ENCODE measurements around the gene PPOX.

PPOX gene

DNA sequence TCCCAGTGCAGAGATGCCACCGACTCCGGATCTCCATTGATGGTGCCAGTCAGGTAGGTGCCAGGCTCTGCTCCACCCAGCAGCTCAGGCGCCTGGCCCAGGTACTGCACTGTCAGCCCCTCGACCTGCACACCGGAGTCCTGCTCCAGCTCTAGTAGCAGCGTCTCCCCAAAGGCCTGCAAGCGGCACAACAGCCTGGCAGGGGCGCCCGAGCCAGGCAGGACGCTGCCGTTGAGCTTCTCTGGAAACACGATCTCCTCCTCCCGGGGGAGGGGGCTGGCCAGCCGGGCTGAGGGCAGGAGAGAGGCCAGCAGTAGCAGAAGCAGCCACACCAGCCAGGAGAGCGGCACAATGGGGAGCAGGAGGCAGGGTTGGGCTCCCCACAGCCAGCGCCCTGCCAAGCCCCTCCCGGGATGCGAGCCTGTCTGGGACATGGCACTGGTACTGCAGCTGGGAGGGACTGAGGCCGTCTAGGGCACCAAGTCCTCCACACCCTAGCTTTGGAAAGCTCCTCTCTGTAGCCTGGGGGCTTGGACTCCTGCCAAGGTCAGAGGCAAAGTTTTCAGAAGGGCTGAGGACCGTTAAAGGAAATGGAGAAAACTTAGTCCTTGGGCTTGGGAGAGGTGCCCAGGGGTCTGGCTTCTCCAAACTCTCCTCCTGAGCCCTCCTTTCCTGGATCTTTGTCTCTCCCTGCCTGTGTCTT lies 32.1 kb downstream of the PPOX start:
- DNase-seq: no peak

DNA sequence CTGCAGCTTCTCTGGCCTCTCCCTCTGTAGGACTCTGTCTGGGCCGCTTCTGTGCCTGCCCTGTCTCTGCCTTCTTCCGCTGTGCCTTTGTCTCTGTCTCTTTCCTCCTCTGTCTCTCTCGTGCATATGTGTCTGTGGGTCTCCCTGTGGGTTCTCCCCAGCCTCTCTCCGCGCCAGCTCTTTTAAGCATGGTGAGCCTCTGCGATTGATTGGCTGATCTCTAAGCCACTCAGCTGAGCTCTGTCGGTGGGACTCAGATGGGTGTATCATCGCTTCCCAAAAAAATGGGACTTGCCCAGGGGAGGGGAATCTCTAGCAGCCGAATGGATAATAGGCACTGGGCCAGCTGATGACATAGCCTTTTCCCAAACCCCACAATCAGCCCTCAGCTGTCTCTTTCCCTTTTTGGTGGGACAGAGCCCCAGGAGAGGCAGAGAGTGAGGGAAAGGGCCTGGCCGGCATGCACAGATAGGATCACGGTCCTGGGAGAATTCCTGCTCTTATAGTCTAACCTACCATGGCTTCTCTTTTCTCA lies 32.7 kb downstream of the PPOX start, which contains the start of gene ADAMTS4:
TSS of gene ADAMTS4 (minus strand) at position 158 of the 535 bp plus-strand sequence. CDS start 427 bp downstream, outside the sequence.
- no peak for DNase-seq

DNA sequence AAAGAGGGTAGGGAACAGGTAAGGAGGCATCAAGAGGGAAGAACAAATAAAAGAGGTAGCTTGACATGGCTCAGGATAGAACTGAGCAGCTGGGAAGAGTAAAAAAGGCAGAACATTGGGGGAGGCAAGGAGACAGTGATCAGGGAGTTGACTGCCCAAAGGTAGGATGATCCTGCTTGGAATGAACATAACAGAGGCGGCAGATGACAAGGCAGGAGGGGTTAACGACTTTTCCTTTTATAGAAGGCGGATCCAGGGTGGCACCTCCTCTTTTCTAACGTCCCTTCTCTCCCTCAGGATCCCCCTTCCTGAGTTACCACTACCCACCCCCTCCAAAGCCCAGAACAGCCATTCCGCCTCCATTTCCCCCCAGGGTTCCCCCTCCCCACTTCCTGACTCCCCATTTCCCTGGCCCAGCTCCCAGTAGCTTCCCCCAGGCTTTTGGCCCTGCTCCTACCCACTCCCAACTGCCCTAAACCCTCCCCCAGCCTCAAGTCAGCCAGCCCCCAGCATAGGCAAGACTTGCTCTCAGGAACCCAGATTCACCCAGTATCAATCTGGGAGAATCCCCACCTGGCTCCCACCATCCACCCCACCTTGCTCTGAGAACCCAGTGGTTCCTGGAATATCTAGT lies 33.4 kb downstream of the PPOX start:
- no peak for DNase-seq

DNA sequence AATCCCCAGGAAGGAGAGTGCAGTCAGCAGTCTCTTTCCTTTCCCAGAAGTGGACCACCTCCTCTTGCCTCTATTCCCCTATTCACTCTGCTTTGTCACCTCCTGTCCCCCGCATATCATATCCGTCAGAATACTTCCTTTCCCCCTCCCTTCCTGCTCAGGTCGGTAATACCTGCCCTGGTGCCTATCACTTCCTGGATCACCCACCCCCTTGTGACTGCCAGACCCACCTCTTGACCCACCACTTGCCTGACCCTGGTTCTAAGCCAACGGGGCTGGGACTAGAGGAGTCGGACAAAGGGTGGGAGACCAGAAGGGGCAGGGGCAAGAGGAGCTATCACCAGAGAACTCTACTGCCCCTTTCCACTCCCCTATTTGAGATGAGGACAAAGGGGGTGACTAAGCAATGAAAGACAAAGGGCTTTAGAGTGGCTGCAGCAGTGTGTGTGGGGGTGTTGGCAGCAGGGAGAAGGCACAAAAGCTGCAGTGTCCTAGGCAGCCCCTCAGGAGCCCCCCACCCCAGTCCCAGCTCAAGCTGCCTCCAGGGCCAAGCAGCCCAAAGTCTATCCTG lies 34.3 kb downstream of the PPOX start:
- DNase-seq: no peak

DNA sequence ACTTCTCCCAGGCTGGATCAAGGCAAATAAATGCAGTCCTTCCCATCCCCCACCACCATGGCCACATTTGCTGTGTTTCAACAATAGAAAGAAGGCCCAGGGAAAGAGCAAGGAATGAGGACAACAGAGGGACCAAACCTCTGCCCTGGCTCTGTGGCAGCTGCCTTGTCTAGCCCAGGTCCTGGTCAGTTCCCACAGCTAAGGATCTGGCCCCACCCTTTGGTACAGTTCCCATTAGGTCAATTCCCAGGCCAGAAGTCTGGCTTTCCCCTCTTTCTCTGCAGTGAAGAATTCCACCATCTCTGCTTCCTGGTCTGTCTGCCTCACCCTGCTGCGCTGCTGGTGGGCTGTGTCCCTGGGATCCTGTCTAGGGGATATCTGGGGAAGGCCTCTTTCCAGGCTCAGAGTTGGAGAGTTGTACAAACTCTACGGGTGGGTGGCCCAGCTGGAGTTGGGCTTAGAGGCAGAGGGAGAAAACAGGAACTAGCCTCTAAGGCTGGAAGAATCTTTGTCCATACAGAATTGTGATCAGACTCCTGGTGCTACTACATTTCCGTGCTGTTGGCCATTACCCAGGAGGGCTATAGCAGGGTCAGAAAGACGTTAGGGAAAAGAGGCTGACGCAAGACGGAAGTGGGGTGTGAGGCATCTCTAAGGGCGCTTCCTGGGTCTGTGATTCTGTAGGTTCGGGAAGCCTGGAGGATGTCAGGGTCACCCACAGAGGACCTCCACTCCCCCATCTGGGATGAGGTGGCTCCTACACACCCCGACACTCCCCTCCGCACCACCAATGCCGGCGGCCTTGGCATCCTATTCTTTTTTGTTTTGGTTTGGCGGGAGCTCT lies 35.0 kb downstream of the PPOX start:
- no peak for DNase-seq

DNA sequence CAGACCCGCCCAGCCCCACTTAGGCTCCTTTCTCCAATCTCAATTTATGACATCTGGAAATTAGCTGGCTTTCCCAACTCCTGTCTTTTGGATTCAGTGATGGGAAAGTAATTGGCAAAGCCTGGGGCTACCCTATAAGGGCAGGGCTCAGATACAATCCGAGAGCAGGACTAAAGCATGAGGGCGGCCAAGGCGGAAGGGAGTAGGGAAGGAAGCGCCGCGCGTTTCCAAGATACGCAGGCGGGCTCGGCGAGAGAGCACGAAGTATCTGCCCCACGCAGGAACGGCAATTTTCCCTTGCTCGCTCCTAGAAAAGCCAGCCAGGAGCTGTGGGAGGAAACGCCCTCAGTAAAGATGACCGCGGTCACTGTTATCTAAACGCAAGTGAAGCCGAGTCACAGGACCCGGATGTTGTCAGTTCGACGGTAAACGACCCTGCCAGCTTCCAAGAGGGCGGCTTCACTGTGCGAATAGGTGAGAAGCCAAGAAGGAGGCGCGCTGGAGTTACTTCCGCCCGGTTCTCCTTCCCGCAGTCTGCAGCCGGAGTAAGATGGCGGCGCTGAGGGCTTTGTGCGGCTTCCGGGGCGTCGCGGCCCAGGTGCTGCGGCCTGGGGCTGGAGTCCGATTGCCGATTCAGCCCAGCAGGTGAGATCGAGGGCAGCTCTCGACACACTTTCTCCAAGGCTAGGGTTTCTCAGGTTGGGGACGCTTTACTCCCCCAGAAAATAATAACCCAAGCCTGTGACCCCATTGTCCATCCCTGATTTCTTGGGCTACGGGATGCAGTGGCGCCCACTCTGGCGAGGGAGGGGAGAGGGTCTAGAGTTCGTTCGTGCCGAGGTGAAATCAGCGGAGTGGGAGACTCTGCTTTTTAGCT lies 35.8 kb downstream of the PPOX start, which contains the start of gene NDUFS2:
TSS of gene NDUFS2 (plus strand) at position 532 of the 877 bp plus-strand sequence. CDS start at position 551, 19 bp downstream.
- peak; percentile 93 for DNase-seq

DNA sequence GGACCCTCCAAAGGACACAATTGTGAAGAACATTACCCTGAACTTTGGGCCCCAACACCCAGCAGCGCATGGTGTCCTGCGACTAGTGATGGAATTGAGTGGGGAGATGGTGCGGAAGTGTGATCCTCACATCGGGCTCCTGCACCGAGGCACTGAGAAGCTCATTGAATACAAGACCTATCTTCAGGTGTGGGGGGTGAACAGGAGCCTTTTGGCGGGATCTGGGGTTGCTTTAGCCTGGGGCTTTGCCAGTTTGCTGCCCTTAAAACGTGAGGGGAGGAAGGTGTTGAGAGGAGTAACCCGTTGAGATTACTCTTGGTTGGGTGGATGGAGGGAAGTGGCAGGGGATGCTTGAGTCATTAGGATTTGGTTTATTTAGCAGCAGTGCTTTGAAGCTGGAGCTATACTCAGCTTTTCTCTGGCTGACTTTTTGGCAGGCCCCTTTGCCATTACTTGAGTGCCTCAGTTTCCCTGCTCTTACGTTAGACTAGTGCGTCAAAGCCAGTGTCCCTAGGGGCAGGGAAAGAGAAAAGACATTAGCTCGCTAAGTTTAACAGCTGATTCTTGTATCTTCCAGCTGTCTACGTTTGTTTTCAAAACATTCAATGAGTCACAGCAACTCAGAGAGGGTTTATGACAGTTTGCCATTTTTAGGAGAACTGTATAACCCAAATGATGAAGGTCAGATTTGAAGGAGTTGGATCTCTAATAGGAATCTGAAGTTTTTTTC lies 40.4 kb downstream of the PPOX start:
- DNase-seq: no peak

DNA sequence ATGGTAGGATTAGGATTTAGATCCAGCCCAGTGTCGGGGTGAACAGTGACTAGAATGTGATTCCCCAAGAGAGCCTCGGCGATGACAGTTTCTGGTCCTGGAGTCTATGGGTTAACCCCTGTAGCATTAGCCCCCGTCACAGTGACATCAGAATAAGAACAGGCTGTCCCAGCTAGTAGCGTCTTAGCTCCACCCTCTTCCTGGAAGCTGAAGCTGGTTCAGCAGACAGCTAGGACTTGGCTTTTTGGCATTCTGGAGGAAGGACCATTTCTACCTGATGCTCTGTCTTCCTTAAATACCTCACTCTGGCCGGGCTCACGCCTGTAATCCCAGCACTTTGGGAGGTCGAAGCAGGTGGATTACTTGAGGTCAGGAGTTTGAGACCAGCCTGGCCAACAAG lies 40.9 kb downstream of the PPOX start:
- no peak for DNase-seq

DNA sequence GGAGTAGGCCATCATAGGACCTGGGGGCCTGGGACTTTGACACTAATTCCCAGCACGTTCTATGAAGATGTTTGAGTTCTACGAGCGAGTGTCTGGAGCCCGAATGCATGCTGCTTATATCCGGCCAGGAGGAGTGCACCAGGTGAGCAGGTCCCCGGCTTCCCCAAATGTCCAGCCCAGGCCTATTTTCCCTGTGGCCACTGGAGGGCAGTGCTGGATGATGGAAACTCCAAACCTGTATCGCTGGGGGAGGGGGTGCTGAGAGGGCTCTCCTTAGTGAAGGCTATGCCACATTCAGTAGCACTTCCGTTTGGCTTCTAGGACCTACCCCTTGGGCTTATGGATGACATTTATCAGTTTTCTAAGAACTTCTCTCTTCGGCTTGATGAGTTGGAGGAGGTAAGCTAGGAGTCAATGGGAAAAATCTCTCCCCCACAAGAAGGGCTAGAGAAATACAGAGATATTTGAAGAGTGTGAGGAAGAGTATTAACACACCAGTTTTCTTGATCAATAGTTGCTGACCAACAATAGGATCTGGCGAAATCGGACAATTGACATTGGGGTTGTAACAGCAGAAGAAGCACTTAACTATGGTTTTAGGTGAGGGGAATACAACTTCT lies 43.7 kb downstream of the PPOX start:
- peak; percentile 52 for DNase-seq

DNA sequence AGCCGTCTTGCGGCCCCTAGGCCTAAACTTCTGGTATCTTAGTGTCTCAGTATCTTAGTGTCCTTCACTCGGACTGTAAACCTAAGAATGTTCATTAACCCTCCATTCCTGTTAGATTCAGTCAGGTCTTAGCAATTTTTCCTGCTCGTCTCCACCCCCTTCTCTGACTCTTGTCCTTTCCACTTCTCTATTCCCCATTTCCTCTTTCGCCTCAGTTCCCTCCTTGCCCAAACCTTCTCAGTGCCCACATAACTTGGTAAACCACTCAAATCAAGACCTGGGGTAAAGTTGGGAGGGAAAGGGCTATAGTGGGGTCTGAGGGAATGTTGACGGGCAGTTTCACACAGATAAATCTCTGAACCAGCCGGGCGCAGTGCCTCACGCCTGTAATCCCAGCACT lies 48.1 kb downstream of the PPOX start:
- DNase-seq: no peak

DNA sequence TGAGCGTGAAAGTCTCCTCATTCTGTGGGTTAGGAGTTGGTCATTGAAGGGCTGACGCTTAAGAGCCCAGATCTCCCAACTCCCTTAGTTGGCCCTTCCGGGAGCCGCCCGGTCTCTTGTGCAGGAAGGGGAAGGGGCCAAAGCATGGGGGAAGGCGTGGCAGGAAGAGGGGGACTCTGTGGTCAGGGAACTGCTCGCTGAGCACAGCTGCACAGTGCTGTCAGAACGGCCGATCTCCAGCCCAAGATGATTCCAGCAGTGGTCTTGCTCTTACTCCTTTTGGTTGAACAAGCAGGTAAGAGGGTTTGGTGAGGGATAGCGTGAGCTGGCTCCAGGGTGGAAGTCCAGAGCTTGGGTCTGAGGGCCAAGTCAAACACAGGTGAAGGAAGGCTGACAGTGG lies 48.9 kb downstream of the PPOX start, which contains the start of gene FCER1G:
TSS of gene FCER1G (plus strand) at position 220 of the 400 bp plus-strand sequence. CDS start at position 247, 27 bp downstream.
- no peak for DNase-seq

DNA sequence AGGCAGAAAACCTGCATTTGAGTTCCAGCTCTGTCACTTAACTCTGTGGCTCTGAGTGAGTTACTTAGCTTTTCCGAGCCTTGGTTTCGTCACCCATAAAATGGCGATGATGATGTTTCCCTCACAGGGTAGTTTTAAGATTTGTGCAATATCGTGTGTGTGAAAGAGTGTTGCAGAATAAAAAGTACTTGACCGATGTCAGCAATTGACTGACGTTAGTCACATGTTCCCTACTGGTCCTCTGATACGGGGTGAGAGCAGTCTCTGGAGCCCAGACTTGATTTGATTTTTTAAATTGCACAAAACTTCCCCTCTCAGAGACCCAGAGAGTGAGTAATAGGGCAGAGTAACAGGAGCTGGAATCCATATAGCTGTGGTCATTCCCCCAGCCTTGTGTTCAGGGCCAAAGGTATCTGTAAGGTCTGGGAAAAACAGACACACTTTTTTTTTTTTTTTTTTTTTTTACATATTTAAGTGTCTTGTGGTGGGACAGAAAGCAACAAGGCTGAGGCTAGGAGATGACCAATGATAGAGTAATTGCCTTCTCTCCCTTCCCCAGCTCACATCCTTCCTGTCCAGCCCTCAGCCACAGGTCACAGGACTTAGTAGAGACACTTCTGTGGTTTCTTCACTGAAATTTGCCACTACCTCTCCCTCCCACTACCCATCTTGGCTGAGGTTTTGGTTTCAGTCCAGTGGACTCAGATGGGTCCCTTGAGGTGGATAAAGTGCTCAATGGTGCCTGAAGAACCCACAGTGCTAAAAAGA lies 50.9 kb downstream of the PPOX start:
- DNase-seq: no peak

DNA sequence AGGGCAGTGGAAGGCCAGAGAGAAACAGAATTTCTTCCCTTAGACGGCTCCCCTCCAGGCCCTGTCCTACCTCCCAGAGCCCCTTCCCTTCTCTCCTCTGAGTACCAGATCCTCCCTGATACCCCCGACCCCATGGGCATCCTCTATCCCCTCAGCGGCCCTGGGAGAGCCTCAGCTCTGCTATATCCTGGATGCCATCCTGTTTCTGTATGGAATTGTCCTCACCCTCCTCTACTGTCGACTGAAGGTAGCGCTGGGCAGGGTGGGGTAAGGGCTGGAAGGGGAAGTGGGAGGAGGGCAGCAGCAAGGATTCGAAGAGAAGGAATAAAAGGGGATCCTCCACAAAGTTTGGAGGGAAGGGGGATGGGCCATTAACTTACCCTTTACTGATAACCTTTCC lies 51.6 kb downstream of the PPOX start:
- DNase-seq: no peak

DNA sequence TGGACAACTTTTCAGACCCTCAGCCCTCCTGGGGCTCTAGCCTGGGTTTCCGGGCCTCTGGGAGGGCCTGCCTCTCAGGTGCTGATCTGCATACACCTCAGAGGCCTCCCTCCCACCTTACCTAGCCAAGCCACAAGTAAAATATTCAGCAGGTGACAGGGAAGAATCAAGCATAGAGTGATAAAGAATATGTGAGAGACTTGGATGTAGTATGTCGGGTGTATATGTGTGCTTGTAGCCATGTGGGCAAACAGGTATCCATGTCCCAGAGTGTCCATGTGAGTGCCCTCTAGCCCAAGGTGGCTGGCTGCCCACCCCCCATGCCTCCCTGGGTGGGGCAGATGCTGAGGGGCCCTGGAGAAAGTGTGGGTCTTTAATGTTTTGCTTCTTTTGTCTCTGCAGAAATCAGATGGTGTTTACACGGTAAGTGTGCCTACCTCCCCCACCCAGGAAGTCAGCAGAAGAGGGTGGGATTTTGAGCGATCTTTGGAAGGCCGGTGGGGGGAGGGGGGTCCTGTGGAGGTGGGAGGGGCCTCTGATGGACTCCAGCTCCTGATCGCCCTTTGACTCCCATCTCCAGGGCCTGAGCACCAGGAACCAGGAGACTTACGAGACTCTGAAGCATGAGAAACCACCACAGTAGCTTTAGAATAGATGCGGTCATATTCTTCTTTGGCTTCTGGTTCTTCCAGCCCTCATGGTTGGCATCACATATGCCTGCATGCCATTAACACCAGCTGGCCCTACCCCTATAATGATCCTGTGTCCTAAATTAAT lies 52.3 kb downstream of the PPOX start:
- DNase-seq: no peak

DNA sequence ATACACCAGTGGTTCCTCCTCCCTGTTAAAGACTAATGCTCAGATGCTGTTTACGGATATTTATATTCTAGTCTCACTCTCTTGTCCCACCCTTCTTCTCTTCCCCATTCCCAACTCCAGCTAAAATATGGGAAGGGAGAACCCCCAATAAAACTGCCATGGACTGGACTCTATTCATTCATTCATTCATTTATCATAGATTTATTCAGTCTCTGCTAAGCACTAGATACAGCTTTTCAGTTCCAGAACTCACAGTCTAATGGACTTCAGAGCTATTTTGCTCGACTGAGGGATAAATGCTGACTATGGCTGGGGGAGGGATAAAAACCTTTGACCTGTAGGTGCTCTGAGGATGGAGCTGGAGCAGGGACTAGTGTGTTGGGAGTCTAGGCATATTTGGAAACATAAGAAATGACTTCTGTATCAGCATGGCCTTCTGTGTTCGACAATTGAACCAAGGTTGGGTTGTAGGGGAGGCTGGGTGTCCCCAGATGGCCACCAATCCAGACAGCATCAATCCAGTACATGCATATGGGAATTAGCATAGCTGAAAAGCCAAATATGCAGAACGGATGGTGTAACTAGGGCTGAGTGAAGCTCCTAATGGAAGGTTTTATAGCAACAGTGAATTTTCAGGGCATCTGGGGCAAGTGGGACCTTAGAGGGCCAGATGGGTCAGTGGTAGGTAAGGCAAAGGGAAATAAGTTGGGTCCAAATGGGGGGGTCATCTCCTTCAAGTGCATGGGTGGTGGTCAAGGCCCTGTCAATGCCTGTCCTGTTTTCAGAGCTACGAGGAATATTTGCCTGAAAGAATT lies 53.1 kb downstream of the PPOX start:
- no peak for DNase-seq

DNA sequence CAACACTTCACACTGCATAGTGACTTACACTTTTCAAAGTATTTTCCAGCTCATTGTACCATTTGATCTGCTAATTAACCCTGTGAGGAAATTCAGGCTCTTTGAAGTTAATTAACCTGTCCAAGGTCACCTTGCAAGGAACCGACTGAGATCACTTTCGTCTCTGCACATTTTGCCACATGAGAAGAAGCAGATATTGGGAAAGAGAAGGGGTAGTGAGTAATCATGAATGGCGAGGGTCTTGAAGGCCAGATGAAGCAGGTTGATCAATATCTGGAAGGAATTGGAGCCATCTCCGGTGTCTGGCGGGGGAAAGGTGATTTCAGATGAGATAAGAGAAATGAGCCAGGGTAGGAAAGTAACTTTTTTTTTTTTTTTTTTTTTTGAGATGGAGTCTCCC lies 53.8 kb downstream of the PPOX start:
- no peak for DNase-seq

Measured in central memory CD4-positive, alpha-beta T cell (primary cell).